ENCODE measurements around the gene UBA1.

DNA sequence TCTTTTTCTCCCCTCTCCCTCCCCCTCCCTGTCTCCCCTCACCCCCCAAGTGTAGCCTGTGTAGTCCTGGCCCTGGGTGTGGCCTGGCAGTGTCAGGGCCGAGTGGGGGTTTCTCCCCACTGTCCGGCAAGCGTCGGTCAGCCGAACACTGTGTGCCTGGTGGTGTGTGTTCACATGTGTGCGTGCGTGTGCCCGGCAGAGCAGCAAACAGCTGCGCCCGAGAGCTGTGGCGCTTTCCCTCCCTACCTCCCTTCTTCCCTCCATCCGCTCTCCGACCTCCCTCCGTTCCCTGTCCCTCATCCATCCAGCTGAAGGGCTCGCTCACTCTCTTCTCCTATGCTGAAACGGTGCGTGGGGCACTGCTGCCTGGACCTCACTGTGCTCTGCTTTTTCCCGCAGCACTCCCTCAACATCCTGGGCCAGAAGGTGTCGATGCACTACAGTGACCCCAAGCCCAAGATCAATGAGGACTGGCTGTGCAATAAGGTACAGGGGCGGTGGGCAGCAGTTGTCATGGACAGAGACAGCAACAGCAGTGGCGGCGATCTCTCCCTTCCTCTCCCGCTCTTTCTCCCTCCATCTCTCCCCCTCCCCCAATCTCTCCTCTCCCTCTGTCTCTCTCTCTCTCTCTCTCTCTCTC lies 17.4 kb upstream of the UBA1 start:
- TF ChIP-seq, protein P1, sequence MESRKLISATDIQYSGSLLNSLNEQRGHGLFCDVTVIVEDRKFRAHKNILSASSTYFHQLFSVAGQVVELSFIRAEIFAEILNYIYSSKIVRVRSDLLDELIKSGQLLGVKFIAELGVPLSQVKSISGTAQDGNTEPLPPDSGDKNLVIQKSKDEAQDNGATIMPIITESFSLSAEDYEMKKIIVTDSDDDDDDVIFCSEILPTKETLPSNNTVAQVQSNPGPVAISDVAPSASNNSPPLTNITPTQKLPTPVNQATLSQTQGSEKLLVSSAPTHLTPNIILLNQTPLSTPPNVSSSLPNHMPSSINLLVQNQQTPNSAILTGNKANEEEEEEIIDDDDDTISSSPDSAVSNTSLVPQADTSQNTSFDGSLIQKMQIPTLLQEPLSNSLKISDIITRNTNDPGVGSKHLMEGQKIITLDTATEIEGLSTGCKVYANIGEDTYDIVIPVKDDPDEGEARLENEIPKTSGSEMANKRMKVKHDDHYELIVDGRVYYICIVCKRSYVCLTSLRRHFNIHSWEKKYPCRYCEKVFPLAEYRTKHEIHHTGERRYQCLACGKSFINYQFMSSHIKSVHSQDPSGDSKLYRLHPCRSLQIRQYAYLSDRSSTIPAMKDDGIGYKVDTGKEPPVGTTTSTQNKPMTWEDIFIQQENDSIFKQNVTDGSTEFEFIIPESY (CRISPR knock-in tag; IDR thresholded peaks at IDR 0.05) = no peak
- TF ChIP-seq CEBPB (IDR thresholded peaks at IDR 0.05; ENCODE audit: borderline replicate concordance, low read depth, low read length) (no peak), CREM (IDR thresholded peaks at IDR 0.05) (no peak), CREM (CRISPR knock-in tag; IDR thresholded peaks at IDR 0.05) (no peak), POLR2AphosphoS5 (IDR thresholded peaks at IDR 0.05; ENCODE audit: low read depth, low read length) (no peak), ZBTB20 (CRISPR knock-in tag; IDR thresholded peaks at IDR 0.05; ENCODE audit: borderline replicate concordance, low read depth) (no peak), PHF21A (CRISPR knock-in tag; IDR thresholded peaks at IDR 0.05) (no peak), CHD4 (IDR thresholded peaks at IDR 0.05; ENCODE audit: borderline replicate concordance, low read length) (no peak), ZNF251 (CRISPR knock-in tag; IDR thresholded peaks at IDR 0.05) (no peak)
- TF ChIP-seq, protein P2, sequence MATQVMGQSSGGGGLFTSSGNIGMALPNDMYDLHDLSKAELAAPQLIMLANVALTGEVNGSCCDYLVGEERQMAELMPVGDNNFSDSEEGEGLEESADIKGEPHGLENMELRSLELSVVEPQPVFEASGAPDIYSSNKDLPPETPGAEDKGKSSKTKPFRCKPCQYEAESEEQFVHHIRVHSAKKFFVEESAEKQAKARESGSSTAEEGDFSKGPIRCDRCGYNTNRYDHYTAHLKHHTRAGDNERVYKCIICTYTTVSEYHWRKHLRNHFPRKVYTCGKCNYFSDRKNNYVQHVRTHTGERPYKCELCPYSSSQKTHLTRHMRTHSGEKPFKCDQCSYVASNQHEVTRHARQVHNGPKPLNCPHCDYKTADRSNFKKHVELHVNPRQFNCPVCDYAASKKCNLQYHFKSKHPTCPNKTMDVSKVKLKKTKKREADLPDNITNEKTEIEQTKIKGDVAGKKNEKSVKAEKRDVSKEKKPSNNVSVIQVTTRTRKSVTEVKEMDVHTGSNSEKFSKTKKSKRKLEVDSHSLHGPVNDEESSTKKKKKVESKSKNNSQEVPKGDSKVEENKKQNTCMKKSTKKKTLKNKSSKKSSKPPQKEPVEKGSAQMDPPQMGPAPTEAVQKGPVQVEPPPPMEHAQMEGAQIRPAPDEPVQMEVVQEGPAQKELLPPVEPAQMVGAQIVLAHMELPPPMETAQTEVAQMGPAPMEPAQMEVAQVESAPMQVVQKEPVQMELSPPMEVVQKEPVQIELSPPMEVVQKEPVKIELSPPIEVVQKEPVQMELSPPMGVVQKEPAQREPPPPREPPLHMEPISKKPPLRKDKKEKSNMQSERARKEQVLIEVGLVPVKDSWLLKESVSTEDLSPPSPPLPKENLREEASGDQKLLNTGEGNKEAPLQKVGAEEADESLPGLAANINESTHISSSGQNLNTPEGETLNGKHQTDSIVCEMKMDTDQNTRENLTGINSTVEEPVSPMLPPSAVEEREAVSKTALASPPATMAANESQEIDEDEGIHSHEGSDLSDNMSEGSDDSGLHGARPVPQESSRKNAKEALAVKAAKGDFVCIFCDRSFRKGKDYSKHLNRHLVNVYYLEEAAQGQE (IDR thresholded peaks at IDR 0.05; ENCODE audit: borderline replicate concordance in 1 of 2, low read depth in 1 of 2, low read length in 2 of 2) = no peak
- TF ChIP-seq, protein P3, sequence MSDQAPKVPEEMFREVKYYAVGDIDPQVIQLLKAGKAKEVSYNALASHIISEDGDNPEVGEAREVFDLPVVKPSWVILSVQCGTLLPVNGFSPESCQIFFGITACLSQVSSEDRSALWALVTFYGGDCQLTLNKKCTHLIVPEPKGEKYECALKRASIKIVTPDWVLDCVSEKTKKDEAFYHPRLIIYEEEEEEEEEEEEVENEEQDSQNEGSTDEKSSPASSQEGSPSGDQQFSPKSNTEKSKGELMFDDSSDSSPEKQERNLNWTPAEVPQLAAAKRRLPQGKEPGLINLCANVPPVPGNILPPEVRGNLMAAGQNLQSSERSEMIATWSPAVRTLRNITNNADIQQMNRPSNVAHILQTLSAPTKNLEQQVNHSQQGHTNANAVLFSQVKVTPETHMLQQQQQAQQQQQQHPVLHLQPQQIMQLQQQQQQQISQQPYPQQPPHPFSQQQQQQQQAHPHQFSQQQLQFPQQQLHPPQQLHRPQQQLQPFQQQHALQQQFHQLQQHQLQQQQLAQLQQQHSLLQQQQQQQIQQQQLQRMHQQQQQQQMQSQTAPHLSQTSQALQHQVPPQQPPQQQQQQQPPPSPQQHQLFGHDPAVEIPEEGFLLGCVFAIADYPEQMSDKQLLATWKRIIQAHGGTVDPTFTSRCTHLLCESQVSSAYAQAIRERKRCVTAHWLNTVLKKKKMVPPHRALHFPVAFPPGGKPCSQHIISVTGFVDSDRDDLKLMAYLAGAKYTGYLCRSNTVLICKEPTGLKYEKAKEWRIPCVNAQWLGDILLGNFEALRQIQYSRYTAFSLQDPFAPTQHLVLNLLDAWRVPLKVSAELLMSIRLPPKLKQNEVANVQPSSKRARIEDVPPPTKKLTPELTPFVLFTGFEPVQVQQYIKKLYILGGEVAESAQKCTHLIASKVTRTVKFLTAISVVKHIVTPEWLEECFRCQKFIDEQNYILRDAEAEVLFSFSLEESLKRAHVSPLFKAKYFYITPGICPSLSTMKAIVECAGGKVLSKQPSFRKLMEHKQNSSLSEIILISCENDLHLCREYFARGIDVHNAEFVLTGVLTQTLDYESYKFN (CRISPR knock-in tag; conservative IDR thresholded peaks at IDR 0.05) = no peak
- TF ChIP-seq, protein P4, sequence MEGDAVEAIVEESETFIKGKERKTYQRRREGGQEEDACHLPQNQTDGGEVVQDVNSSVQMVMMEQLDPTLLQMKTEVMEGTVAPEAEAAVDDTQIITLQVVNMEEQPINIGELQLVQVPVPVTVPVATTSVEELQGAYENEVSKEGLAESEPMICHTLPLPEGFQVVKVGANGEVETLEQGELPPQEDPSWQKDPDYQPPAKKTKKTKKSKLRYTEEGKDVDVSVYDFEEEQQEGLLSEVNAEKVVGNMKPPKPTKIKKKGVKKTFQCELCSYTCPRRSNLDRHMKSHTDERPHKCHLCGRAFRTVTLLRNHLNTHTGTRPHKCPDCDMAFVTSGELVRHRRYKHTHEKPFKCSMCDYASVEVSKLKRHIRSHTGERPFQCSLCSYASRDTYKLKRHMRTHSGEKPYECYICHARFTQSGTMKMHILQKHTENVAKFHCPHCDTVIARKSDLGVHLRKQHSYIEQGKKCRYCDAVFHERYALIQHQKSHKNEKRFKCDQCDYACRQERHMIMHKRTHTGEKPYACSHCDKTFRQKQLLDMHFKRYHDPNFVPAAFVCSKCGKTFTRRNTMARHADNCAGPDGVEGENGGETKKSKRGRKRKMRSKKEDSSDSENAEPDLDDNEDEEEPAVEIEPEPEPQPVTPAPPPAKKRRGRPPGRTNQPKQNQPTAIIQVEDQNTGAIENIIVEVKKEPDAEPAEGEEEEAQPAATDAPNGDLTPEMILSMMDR (CRISPR knock-in tag; IDR thresholded peaks at IDR 0.05) = no peak
